Adrenal gland (tissue), 5 donors: ENCODE data around the gene BCAS3.
"Not testable (repeated sequence)": the region's sequence is repeated elsewhere in the genome, so short reads cannot be mapped to it uniquely, and the experiment has no call there.

Experiments used
- CTCF ChIP-seq, 6 experiments: fragments of 450-650 bp in 4 of 6; fragments of 200-600 bp in 2 of 6; sonication (generic) in 1 of 6; IDR thresholded peaks; 1 replicate in 5 of 6; 2 replicates in 1 of 6; pipeline versions ENCODE4 v1.5.1 to v1.8.0; 2016 to 2021; ENCODE audit warnings: antibody characterized with exemption in 6 of 6, mild to moderate bottlenecking in 2 of 6, moderate library complexity in 1 of 6
- POLR2A ChIP-seq, 2 donors: fragments of 450-650 bp; IDR thresholded peaks; one replicate each; pipeline ENCODE4 v1.6.1; 2017; ENCODE audit warnings: antibody characterized with exemption in 2 of 2, mild to moderate bottlenecking in 2 of 2, moderate library complexity in 1 of 2
- donor health status: DM: no; HTN: no; CAD: no.

GRCh38 chr17:60886731-60887613, 209.3 kb downstream of the BCAS3 start:
- TF ChIP-seq CTCF, POLR2A (IDR thresholded peaks at IDR 0.05): not testable (repeated sequence)
